Measurements from ENCODE around the gene NPDC1. TPM values are rescaled to one million over a fixed set of nuclear protein-coding genes. Genes with fewer than 3 reads are reported as not detected.

The NPDC1 gene
- total RNA-seq, 1 donor from 2014 or later: 3.8 TPM

DNA sequence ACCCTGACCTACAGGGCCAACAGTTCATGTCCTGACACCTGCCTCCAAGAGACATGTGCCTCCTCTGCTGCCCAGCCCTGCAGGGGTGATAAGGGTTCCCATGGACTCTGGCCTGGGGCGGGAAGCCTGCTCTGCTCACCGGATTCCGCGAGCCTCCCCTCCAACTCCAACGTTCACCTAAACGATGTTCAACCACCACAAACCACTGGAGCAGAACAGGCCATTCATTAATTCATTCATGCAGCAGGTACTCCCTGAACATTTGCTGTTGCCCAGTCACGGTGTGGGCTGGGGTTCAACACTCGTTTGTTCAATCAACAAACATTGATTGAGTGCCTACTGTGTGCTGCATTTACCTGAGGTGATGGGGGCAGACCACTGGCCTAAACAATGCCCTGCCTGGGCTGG is 28.0 kb upstream of the NPDC1 start:
- no peak overlapping the region for H3K9ac ChIP-seq
- no peak overlapping the region for H3K27ac ChIP-seq
- H3F3A ChIP-seq (ENCODE audit: low read depth): peaks cover 26% of the 10 kb centered on the region
- no peak overlapping the region for H3K27ac Mint-ChIP-seq
- peaks cover 8% of the 10 kb centered on the region for H3K4me1 Mint-ChIP-seq
- TF ChIP-seq EZH2 (IDR thresholded peaks at IDR 0.05) (no peak), EZH2phosphoT487 (IDR thresholded peaks at IDR 0.05) (no peak)
- TF ChIP-seq, protein P1, sequence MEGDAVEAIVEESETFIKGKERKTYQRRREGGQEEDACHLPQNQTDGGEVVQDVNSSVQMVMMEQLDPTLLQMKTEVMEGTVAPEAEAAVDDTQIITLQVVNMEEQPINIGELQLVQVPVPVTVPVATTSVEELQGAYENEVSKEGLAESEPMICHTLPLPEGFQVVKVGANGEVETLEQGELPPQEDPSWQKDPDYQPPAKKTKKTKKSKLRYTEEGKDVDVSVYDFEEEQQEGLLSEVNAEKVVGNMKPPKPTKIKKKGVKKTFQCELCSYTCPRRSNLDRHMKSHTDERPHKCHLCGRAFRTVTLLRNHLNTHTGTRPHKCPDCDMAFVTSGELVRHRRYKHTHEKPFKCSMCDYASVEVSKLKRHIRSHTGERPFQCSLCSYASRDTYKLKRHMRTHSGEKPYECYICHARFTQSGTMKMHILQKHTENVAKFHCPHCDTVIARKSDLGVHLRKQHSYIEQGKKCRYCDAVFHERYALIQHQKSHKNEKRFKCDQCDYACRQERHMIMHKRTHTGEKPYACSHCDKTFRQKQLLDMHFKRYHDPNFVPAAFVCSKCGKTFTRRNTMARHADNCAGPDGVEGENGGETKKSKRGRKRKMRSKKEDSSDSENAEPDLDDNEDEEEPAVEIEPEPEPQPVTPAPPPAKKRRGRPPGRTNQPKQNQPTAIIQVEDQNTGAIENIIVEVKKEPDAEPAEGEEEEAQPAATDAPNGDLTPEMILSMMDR (IDR thresholded peaks at IDR 0.05): no peak
- H3K27me3 Mint-ChIP-seq (ENCODE audit: insufficient read depth, low read depth): peaks cover 45% of the 10 kb centered on the region
- no peaks in the 10 kb centered on the region for H3K9me3 Mint-ChIP-seq
- no peak overlapping the region for H3K4me3 ChIP-seq
- H3K36me3 Mint-ChIP-seq: no peaks in the 10 kb centered on the region
- H3K4me2 ChIP-seq: no peak overlapping the region
- H4K20me1 ChIP-seq (ENCODE audit: low read depth): peaks cover 25% of the 10 kb centered on the region
- H3K79me2 ChIP-seq (ENCODE audit: low read depth): no peaks in the 10 kb centered on the region
- no peaks in the 10 kb centered on the region for H3K9me3 ChIP-seq (ENCODE audit: low read depth)
- no peaks in the 10 kb centered on the region for H3K36me3 ChIP-seq
- H3K4me1 ChIP-seq: peaks cover 18% of the 10 kb centered on the region
- no peak overlapping the region for H3K4me3 Mint-ChIP-seq
- H2AFZ ChIP-seq (replicated peaks): no peak overlapping the region
- H3K27me3 ChIP-seq: peaks cover 79% of the 10 kb centered on the region
- DNase-seq (ENCODE audit: low spot score): no peak

DNA sequence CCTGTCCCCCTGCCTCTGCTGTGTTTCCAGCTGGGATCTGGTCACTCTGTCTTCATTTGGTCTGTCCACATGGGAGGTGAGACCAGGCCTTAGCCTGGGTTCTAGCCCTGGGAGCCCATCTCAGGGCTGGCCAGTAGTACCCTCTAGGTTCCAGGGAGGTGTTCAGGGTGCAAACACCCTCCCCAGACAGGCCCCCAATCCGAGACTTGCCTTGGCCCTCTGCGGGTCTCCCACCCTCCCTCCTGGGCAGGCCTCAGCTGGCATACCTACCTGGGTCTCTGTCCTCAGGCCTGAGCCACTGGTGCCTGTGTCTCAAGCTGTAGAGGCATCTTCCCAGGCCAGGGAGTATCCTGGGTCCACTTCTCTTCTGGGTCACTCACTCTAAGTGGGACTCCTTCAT is 25.3 kb upstream of the NPDC1 start:
- H3K4me3 ChIP-seq: peak overlapping the region; percentile 72
- H3K9ac ChIP-seq: no peak overlapping the region
- H3K27me3 Mint-ChIP-seq (ENCODE audit: insufficient read depth, low read depth): peaks cover 31% of the 10 kb centered on the region
- peaks cover 10% of the 10 kb centered on the region for H3K4me1 Mint-ChIP-seq
- H3K9me3 Mint-ChIP-seq: no peaks in the 10 kb centered on the region
- H2AFZ ChIP-seq (replicated peaks): no peak overlapping the region
- TF ChIP-seq EZH2 (IDR thresholded peaks at IDR 0.05): no peak
- TF ChIP-seq EZH2phosphoT487 (IDR thresholded peaks at IDR 0.05): no peak
- TF ChIP-seq, protein P1 (IDR thresholded peaks at IDR 0.05): no peak
- H3K4me2 ChIP-seq: peak overlapping the region; percentile 84
- no peak for DNase-seq (ENCODE audit: low spot score)
- H3K36me3 Mint-ChIP-seq: no peaks in the 10 kb centered on the region
- H3K4me1 ChIP-seq: peaks cover 11% of the 10 kb centered on the region
- peaks cover 35% of the 10 kb centered on the region for H4K20me1 ChIP-seq (ENCODE audit: low read depth)
- peaks cover 57% of the 10 kb centered on the region for H3K27me3 ChIP-seq
- peak overlapping the region; percentile 84 for H3K4me3 Mint-ChIP-seq
- no peaks in the 10 kb centered on the region for H3K9me3 ChIP-seq (ENCODE audit: low read depth)
- H3K27ac Mint-ChIP-seq: peak overlapping the region; percentile 51
- H3K27ac ChIP-seq: no peak overlapping the region
- no peaks in the 10 kb centered on the region for H3K36me3 ChIP-seq
- peaks cover 22% of the 10 kb centered on the region for H3F3A ChIP-seq (ENCODE audit: low read depth)
- H3K79me2 ChIP-seq (ENCODE audit: low read depth): no peaks in the 10 kb centered on the region

DNA sequence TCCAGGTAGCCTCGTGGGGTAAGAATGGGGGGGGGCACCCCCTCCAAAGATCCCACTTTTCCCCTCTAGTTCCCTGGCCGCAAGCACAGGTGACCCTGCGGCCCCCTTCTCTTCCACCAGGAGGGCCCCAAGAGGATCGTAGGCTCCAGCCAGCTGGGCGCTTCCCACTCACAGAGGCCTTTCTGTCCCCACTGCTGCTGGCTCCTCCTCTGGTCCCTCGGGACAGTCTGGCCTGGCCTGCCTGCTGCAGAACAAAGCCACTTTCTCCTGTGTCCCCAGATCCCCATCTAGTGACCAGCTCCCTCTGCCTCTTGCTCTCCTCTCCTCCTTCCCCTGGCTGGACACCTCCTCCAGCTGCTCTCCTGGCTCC is 24.9 kb upstream of the NPDC1 start:
- TF ChIP-seq, protein P1 (IDR thresholded peaks at IDR 0.05): peak; percentile 12
- TF ChIP-seq EZH2phosphoT487 (IDR thresholded peaks at IDR 0.05): no peak
- no peak for TF ChIP-seq EZH2 (IDR thresholded peaks at IDR 0.05)
- Histone ChIP-seq H3F3A (ENCODE audit: low read depth) (peaks cover 22% of the 10 kb centered on the region), H2AFZ (replicated peaks) (peak overlapping the region; percentile 12), H3K79me2 (ENCODE audit: low read depth) (no peaks in the 10 kb centered on the region), H3K9ac (no peak overlapping the region), H4K20me1 (ENCODE audit: low read depth) (peaks cover 35% of the 10 kb centered on the region), H3K27ac (no peak overlapping the region), H3K36me3 (no peaks in the 10 kb centered on the region), H3K27me3 (peaks cover 53% of the 10 kb centered on the region), H3K4me2 (peak overlapping the region; percentile 84), H3K4me1 (peaks cover 11% of the 10 kb centered on the region), H3K4me3 (peak overlapping the region; percentile 72), H3K9me3 (ENCODE audit: low read depth) (no peaks in the 10 kb centered on the region)
- Mint-ChIP-seq H3K9me3 (no peaks in the 10 kb centered on the region), H3K27me3 (ENCODE audit: insufficient read depth, low read depth) (peaks cover 27% of the 10 kb centered on the region), H3K4me3 (peak overlapping the region; percentile 84), H3K36me3 (no peaks in the 10 kb centered on the region), H3K27ac (peak overlapping the region; percentile 51), H3K4me1 (peaks cover 10% of the 10 kb centered on the region)
- DNase-seq (ENCODE audit: low spot score): no peak
